Osteocyte (in vitro differentiated cells): ENCODE results near the gene TBC1D9. TPM values are rescaled to one million over a fixed set of nuclear protein-coding genes. Genes with fewer than 3 reads are reported as not detected.

Experiments
- DNase-seq: peaks from one replicate; pipeline ENCODE4 v3.0.0; 2021; ENCODE audit warnings: mixed read lengths; ENCODE audit not compliant: unreplicated experiment; ENCODE audit errors: extremely low spot score
- H3K27ac Mint-ChIP-seq: one replicate; pipeline ENCODE4 v1.8.0; 2021; ENCODE audit warnings: mild to moderate bottlenecking, mixed read lengths; ENCODE audit not compliant: unreplicated experiment
- H3K27me3 Mint-ChIP-seq: one replicate; pipeline ENCODE4 v1.8.0; 2021; ENCODE audit warnings: mixed read lengths; ENCODE audit not compliant: unreplicated experiment
- H3K36me3 Mint-ChIP-seq: one replicate; pipeline ENCODE4 v1.8.0; 2021; ENCODE audit warnings: mixed read lengths; ENCODE audit not compliant: unreplicated experiment
- H3K4me1 Mint-ChIP-seq: one replicate; pipeline ENCODE4 v1.8.0; 2021; ENCODE audit warnings: mixed read lengths; ENCODE audit not compliant: unreplicated experiment
- H3K4me3 Mint-ChIP-seq: one replicate; pipeline ENCODE4 v1.8.0; 2021; ENCODE audit warnings: mild to moderate bottlenecking, moderate library complexity, mixed read lengths; ENCODE audit not compliant: unreplicated experiment
- H3K9me3 Mint-ChIP-seq: one replicate; pipeline ENCODE4 v1.8.0; 2021; ENCODE audit warnings: mixed read lengths; ENCODE audit not compliant: unreplicated experiment
- total RNA-seq: library from RNA; stranded (reverse); gene quantifications from 2 replicates; pipeline ENCODE4 v1.2.1, GENCODE V29; 2021
- TF ChIP-seq, protein P1 (sequence below): fragments of 200-600 bp; sonication (generic); IDR thresholded peaks from 2 replicates; pipeline ENCODE4 v1.5.0; 2021; ENCODE audit warnings: antibody characterized with exemption, mild to moderate bottlenecking, moderate library complexity

Gene TBC1D9
- total RNA-seq, 1 donor from 2014 or later, result 38.8 TPM

DNA sequence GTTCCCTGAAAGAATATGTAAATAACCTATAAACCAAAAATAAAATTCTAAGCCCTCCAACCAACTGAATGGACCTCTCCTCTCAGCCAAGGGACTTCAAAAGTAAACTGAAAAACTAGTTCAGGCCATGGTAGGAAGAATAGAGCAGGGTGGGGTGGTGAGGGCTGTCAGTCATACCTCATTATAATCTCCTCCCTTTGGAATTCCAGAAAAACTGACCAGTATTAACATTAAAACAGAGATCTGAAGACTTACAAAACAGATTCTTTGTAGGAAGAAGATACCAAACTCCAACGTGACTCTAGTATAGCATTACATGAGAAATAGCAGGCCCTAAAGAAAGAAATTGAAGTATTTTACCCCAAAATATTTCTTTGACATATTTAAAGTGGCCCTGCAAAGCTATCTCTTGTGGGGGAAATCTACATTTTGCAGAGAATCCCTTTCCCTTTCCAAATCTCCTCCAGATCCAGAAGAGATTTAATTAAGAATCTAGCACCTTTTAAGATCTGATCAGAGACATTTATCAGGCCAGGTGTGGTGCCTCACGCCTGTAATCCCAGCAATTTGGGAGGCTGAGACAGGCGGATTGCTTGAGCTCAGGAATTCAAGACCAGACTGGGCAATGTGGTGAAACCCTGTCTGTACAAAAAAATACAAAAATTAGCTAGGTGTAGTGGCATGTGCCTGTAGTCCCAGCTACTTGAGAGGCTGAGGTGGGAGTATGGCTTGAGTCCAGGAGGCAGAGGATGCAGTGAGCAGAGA lies 15.1 kb downstream of the TBC1D9 start:
- no peak overlapping the region for H3K4me3 Mint-ChIP-seq
- TF ChIP-seq, protein P1, sequence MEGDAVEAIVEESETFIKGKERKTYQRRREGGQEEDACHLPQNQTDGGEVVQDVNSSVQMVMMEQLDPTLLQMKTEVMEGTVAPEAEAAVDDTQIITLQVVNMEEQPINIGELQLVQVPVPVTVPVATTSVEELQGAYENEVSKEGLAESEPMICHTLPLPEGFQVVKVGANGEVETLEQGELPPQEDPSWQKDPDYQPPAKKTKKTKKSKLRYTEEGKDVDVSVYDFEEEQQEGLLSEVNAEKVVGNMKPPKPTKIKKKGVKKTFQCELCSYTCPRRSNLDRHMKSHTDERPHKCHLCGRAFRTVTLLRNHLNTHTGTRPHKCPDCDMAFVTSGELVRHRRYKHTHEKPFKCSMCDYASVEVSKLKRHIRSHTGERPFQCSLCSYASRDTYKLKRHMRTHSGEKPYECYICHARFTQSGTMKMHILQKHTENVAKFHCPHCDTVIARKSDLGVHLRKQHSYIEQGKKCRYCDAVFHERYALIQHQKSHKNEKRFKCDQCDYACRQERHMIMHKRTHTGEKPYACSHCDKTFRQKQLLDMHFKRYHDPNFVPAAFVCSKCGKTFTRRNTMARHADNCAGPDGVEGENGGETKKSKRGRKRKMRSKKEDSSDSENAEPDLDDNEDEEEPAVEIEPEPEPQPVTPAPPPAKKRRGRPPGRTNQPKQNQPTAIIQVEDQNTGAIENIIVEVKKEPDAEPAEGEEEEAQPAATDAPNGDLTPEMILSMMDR, result no peak
- DNase-seq, result no peak
- H3K27me3 Mint-ChIP-seq, result no peaks in the 10 kb centered on the region
- H3K9me3 Mint-ChIP-seq, result no peaks in the 10 kb centered on the region
- H3K4me1 Mint-ChIP-seq, result peaks cover 62% of the 10 kb centered on the region
- H3K27ac Mint-ChIP-seq, result peak overlapping the region; percentile 15
- H3K36me3 Mint-ChIP-seq, result peaks cover 2% of the 10 kb centered on the region

DNA sequence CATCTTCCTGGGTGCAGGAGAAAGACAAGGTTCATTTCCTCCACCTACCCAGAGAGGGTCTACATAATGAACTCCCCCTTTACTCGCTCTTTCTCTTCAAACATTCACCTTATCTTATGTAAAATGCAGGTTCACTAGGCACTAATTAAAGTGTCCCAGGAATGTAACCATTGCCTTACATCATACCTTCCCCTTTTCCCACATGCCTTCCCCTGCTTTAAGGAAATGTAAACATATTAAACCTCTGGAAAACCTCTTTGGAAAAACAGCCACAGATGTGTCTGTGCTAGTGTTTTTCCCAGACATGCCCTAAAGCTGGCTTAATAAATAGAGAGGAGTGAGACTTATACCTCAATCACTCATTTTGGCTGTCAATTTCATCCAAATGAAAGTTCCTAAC lies 15.8 kb downstream of the TBC1D9 start:
- no peak overlapping the region for H3K27ac Mint-ChIP-seq
- peaks cover 2% of the 10 kb centered on the region for H3K36me3 Mint-ChIP-seq
- TF ChIP-seq, protein P1, result no peak
- no peak for DNase-seq
- H3K9me3 Mint-ChIP-seq, result no peaks in the 10 kb centered on the region
- H3K27me3 Mint-ChIP-seq, result no peaks in the 10 kb centered on the region
- peaks cover 67% of the 10 kb centered on the region for H3K4me1 Mint-ChIP-seq
- H3K4me3 Mint-ChIP-seq, result no peak overlapping the region

DNA sequence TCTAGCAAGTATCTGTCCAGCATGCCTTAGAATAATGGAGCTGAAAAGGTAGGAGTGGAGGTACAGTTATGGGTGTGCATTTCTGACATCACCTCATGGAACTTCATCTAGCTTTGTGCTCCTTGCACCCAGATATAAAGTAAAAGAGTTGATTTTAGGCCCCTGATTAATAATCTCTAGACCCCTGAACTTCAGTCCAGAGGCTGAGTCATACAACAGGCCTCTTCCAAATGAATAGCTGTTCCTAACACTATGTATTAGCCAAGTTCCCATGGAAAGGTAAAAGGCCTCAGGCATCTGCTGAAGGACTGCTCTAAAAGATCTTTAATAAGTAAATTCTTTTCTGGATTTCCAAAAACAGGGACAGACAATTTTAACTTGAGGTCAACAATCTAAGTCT lies 16.2 kb downstream of the TBC1D9 start:
- H3K9me3 Mint-ChIP-seq, result no peaks in the 10 kb centered on the region
- peaks cover 67% of the 10 kb centered on the region for H3K4me1 Mint-ChIP-seq
- H3K27me3 Mint-ChIP-seq, result no peaks in the 10 kb centered on the region
- no peak overlapping the region for H3K4me3 Mint-ChIP-seq
- TF ChIP-seq, protein P1, result no peak
- H3K36me3 Mint-ChIP-seq, result peaks cover 2% of the 10 kb centered on the region
- DNase-seq, result no peak
- H3K27ac Mint-ChIP-seq, result no peak overlapping the region

DNA sequence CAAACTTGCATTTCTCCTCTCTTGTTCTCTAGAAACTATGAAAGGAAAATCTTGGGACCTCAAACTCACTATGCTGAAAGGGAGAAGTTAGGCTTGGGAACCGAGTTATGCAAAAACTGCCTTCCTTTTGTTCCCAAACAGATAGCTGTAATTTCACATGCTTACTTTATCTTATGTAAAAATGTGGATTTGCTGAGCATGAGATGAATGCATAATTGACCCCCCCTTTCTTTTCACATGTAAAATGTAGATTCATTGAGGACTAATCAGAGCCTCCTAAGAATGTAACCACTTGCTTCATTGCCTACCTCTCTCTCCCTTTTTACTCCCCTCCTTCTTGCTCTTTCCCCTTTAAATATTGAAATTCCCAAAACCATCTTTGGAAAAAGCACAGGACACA lies 18.0 kb downstream of the TBC1D9 start:
- Mint-ChIP-seq H3K27ac (no peak overlapping the region), H3K9me3 (no peaks in the 10 kb centered on the region), H3K27me3 (no peaks in the 10 kb centered on the region), H3K4me3 (no peak overlapping the region), H3K36me3 (peaks cover 2% of the 10 kb centered on the region), H3K4me1 (peaks cover 55% of the 10 kb centered on the region)
- TF ChIP-seq, protein P1, result no peak
- no peak for DNase-seq

DNA sequence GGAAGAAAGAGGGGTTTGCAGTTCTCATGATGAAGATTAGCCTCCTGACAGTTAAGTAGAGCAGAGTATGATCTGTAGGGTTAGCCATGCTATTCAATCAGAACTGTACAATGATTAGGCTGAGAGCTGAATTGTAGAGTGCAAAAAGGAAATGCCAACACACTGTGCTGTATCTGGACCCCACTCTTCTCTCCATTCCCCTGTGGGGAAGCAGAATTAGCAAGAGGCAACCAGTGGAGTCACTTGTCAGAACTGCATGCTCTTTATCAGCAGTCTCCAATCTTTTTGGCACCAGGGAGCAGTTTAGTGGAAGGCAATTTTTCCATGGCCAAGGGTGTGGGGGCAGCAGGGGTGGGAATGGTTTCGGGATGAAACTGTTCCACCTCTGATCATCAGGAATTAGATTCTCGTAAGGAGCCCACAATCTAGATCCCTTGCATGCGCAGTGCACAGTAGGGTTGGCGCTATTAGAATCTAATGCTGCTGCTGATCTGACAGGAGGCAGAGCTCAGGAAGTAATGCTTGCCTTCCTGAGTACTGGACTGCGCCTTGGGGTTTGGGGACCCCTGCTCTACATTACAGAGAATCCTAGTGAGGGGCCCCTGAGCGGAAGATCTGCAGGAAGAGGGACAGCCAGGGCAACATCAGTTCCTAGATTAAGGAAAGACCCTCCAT lies 19.4 kb downstream of the TBC1D9 start:
- TF ChIP-seq, protein P1, result no peak
- peaks cover 42% of the 10 kb centered on the region for H3K4me1 Mint-ChIP-seq
- H3K27ac Mint-ChIP-seq, result no peak overlapping the region
- H3K9me3 Mint-ChIP-seq, result no peaks in the 10 kb centered on the region
- no peak for DNase-seq
- no peaks in the 10 kb centered on the region for H3K27me3 Mint-ChIP-seq
- peaks cover 2% of the 10 kb centered on the region for H3K36me3 Mint-ChIP-seq
- H3K4me3 Mint-ChIP-seq, result no peak overlapping the region
